ENCODE measurements around the gene LYPD4. TPM values are rescaled to one million over a fixed set of nuclear protein-coding genes. Genes with fewer than 3 reads are reported as not detected.

LYPD4 gene
- polyA plus RNA-seq, 4 donors, result not detected

DNA sequence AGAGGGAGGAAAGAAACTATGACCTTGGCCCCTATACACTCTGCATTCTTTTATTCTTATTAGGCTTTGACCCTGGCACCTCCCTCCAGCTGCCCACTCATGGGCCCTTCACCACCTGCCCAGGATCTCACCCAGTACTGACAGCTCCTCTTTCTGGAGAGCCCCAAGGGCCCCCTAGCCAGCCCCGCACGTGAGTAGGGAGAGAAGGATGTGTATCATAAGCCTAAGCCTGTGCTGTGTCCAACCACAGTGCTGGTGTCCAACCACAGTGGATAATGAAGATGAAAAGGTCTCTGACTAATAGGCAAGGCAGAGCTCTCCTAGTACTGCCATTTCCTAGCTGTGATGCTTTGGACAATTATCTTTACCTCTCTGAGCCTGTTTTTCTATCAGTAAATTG lies 4.6 kb upstream of the LYPD4 start:
- Histone ChIP-seq H3K27ac (ENCODE audit: low read depth in 1 of 3, low read length in 2 of 3) (no peak overlapping the region), H3K4me1 (ENCODE audit: control insufficient read depth in 3 of 3, insufficient read depth in 2 of 3, low read depth in 1 of 3, low read length in 2 of 3) (no peaks in the 10 kb centered on the region), H3K4me3 (ENCODE audit: low read depth in 1 of 3, low read length in 3 of 3) (no peak overlapping the region), H3K36me3 (ENCODE audit: control insufficient read depth in 3 of 3, insufficient read depth in 2 of 3, low read depth in 1 of 3, low read length in 3 of 3) (no peaks in the 10 kb centered on the region), H3K9me3 (ENCODE audit: control insufficient read depth in 2 of 2, insufficient read depth in 1 of 2, low read depth in 1 of 2, low read length in 1 of 2) (peaks cover 0 to 2% of the 10 kb centered on the region in 2 donors), H3K27me3 (ENCODE audit: control insufficient read depth in 3 of 3, insufficient read depth in 3 of 3, low read length in 3 of 3) (peaks cover 0 to 12% (median 0%) of the 10 kb centered on the region in 3 donors)
- FAIRE-seq (no peak), DNase-seq (no peak)
- 71 to 82% (median 75%) methylated on average over 2 of the region's 2 CpGs for WGBS, 3 donors

DNA sequence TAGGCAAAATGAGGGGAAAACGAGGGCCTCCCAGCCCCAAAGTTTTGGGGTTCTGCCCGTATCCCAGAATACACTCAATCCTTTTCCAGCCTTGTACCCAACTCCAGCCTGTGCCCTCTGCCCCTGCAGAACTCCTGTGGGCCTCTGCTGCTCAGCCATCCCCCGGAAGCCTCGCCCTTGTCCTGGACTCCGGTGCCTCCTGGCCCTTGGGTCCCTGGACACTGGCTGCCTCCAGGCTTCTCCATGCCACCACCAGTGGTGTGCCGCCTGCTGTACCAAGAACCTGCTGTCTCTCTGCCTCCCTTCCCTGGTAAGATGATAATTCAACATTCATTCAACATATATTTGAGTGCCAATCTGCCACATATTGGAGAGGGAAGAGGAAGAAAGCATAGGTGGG lies 4.2 kb upstream of the LYPD4 start:
- no peak for FAIRE-seq
- no peak overlapping the region for H3K4me3 ChIP-seq (ENCODE audit: low read depth in 1 of 3, low read length in 3 of 3)
- H3K27ac ChIP-seq (ENCODE audit: low read depth in 1 of 3, low read length in 2 of 3), result no peak overlapping the region
- DNase-seq, result no peak
- no peaks in the 10 kb centered on the region for H3K36me3 ChIP-seq (ENCODE audit: control insufficient read depth in 3 of 3, insufficient read depth in 2 of 3, low read depth in 1 of 3, low read length in 3 of 3)
- 72 to 87% (median 85%) methylated on average over 6 of the region's 6 CpGs for WGBS, 3 donors
- H3K27me3 ChIP-seq (ENCODE audit: control insufficient read depth in 3 of 3, insufficient read depth in 3 of 3, low read length in 3 of 3), result peaks cover 0 to 8% (median 0%) of the 10 kb centered on the region in 3 donors
- no peaks in the 10 kb centered on the region for H3K4me1 ChIP-seq (ENCODE audit: control insufficient read depth in 3 of 3, insufficient read depth in 2 of 3, low read depth in 1 of 3, low read length in 2 of 3)
- H3K9me3 ChIP-seq (ENCODE audit: control insufficient read depth in 2 of 2, insufficient read depth in 1 of 2, low read depth in 1 of 2, low read length in 1 of 2), result peaks cover 0 to 2% of the 10 kb centered on the region in 2 donors

DNA sequence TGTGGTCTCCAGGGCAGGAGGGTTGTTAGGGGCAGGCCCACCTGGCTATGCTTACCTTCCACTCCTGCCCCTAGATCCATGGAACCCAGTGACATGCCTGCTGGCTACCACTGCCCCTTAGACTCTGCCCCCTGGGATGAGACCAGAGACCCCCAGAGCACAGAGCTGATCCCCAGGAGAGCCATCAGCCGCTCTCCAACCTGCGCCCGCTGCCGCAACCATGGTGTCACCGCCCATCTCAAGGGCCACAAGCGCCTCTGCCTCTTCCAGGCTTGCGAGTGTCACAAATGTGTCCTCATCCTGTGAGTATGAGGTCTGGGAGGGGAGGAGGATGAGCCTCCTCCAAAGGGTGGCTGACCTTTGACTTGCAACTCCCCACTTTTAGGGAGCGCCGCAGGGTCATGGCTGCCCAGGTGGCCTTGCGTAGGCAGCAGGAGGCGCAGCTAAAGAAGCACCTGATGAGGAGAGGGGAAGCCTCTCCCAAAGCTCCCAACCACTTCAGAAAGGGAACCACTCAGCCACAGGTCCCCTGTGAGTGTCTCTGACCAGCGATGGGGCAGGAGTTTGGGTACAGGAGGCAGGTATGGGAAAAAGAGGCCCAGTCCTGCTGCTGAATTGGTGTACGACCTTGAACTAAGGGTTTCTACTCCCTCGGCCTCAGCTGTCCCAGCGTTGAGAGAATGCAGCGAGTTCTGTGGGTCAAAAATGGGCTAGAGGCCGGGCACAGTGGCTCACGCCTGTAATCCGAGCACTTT lies 3.0 kb upstream of the LYPD4 start:
- H3K4me3 ChIP-seq (ENCODE audit: low read depth in 1 of 3, low read length in 3 of 3), result no peak overlapping the region
- H3K36me3 ChIP-seq (ENCODE audit: control insufficient read depth in 3 of 3, insufficient read depth in 2 of 3, low read depth in 1 of 3, low read length in 3 of 3), result no peaks in the 10 kb centered on the region
- no peak for DNase-seq
- peaks cover 0 to 2% of the 10 kb centered on the region in 2 donors for H3K9me3 ChIP-seq (ENCODE audit: control insufficient read depth in 2 of 2, insufficient read depth in 1 of 2, low read depth in 1 of 2, low read length in 1 of 2)
- whole genome bisulfite sequencing, 3 donors, result 88 to 90% (median 90%) methylated on average over 19 of the region's 19 CpGs
- no peak overlapping the region for H3K27ac ChIP-seq (ENCODE audit: low read depth in 1 of 3, low read length in 2 of 3)
- H3K4me1 ChIP-seq (ENCODE audit: control insufficient read depth in 3 of 3, insufficient read depth in 2 of 3, low read depth in 1 of 3, low read length in 2 of 3), result no peaks in the 10 kb centered on the region
- peaks cover 0 to 8% (median 0%) of the 10 kb centered on the region in 3 donors for H3K27me3 ChIP-seq (ENCODE audit: control insufficient read depth in 3 of 3, insufficient read depth in 3 of 3, low read length in 3 of 3)
- no peak for FAIRE-seq

DNA sequence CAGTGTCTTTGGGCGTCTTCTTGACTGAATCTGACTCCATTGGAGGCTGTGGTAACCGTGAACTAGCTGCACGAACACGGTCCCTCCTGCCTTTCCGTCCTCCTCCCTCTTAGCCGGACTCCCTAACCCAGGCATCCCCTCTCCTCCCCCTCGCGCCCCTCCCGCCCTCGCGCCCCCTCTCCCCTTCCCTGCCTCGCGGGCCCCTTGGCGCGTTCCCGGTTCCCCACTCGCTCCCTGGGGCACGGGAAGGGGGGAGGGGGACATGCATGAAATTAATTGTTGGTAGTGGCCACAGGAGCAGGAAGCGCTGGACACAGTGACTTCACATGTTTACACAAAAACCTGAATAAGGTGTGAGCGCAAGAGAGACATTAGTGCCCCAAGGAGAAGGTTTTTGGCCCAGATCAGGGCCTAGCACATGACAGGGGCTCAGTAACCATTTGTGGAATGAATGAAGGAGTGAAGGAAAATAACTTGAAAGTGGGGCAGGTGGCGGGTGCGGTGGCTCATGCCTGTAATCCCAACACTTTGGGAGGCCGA lies 638 bp upstream of the LYPD4 start:
- 87 to 95% (median 92%) methylated on average over 22 to 23 of the region's 23 CpGs for WGBS, 3 donors
- H3K36me3 ChIP-seq (ENCODE audit: control insufficient read depth in 3 of 3, insufficient read depth in 2 of 3, low read depth in 1 of 3, low read length in 3 of 3), result no peaks in the 10 kb centered on the region
- no peaks in the 10 kb centered on the region for H3K4me1 ChIP-seq (ENCODE audit: control insufficient read depth in 3 of 3, insufficient read depth in 2 of 3, low read depth in 1 of 3, low read length in 2 of 3)
- no peak for FAIRE-seq
- no peak overlapping the region for H3K27ac ChIP-seq (ENCODE audit: low read depth in 1 of 3, low read length in 2 of 3)
- H3K4me3 ChIP-seq (ENCODE audit: low read depth in 1 of 3, low read length in 3 of 3), result no peak overlapping the region
- no peak for DNase-seq
- peaks cover 0 to 4% (median 0%) of the 10 kb centered on the region in 3 donors for H3K27me3 ChIP-seq (ENCODE audit: control insufficient read depth in 3 of 3, insufficient read depth in 3 of 3, low read length in 3 of 3)
- peaks cover 0 to 2% of the 10 kb centered on the region in 2 donors for H3K9me3 ChIP-seq (ENCODE audit: control insufficient read depth in 2 of 2, insufficient read depth in 1 of 2, low read depth in 1 of 2, low read length in 1 of 2)

DNA sequence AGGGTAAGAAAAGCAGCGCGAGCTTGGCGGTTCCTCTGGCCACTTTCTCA lies 343 bp upstream of the LYPD4 start, which contains the start of gene DMRTC2:
Gene DMRTC2, plus strand, starts transcription at position 42 of the 50 bp plus-strand sequence. CDS start 2,387 bp downstream, outside the sequence.
- Histone ChIP-seq H3K4me1 (ENCODE audit: control insufficient read depth in 3 of 3, insufficient read depth in 2 of 3, low read depth in 1 of 3, low read length in 2 of 3) (no peaks in the 10 kb centered on the region), H3K27ac (ENCODE audit: low read depth in 1 of 3, low read length in 2 of 3) (no peak within 1 kb of the TSS), H3K4me3 (ENCODE audit: low read depth in 1 of 3, low read length in 3 of 3) (no peak within 1 kb of the TSS), H3K27me3 (ENCODE audit: control insufficient read depth in 3 of 3, insufficient read depth in 3 of 3, low read length in 3 of 3) (peaks cover 0 to 4% (median 0%) of the 10 kb centered on the region in 3 donors), H3K9me3 (ENCODE audit: control insufficient read depth in 2 of 2, insufficient read depth in 1 of 2, low read depth in 1 of 2, low read length in 1 of 2) (peaks cover 0 to 2% of the 10 kb centered on the region in 2 donors), H3K36me3 (ENCODE audit: control insufficient read depth in 3 of 3, insufficient read depth in 2 of 3, low read depth in 1 of 3, low read length in 3 of 3) (no peaks in the 10 kb centered on the region)
- 94 to 100% (median 96%) methylated on average over 3 of the region's 3 CpGs for WGBS, 3 donors
- no peak for DNase-seq
- FAIRE-seq, result no peak

DNA sequence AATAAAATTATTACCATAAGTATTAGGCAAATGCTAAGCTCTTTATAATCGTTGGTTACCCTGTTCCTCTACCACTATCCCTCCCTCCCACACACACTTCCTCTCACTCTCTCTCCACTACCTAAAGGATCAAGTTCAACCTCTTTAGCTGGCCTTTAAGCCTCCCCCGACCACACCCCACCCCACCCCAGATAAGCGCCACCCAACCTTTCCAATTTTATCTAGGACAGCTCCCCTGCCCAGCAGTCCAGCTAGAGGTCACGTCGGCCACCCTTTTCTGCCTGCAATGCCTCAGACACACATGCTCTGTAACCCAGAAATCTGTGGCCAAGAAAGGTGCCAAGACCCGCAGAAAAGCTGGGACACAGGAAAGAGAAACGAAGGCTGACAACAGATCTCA lies 1.1 kb downstream of the LYPD4 start:
- WGBS, 3 donors, result 13 to 48% (median 21%) methylated on average over 7 of the region's 7 CpGs

DNA sequence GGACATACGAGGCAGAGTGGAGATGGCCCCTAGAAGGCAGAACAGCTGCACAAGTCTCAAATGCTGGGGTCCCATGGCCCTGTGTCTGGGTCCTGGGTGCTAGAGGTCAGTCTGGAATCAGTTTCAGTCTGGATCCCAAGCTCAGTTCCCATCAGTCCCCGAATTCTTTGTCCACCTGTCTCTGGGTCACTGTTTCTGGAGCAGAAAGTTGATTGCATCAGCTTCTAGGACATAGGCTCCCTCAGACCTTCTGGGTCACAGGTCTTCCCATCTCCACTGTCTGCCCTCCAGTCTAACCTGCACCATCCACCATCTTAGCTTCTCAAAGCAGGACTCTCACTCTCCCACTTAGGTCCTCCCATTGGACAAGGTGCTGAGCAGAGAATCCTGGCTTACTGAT lies 5.3 kb downstream of the LYPD4 start:
- Histone ChIP-seq H3K9me3 (ENCODE audit: control insufficient read depth in 2 of 2, insufficient read depth in 1 of 2, low read depth in 1 of 2, low read length in 1 of 2) (no peaks in the 10 kb centered on the region), H3K36me3 (ENCODE audit: control insufficient read depth in 3 of 3, insufficient read depth in 2 of 3, low read depth in 1 of 3, low read length in 3 of 3) (no peaks in the 10 kb centered on the region), H3K4me1 (ENCODE audit: control insufficient read depth in 3 of 3, insufficient read depth in 2 of 3, low read depth in 1 of 3, low read length in 2 of 3) (no peaks in the 10 kb centered on the region), H3K27ac (ENCODE audit: low read depth in 1 of 3, low read length in 2 of 3) (no peak overlapping the region), H3K27me3 (ENCODE audit: control insufficient read depth in 3 of 3, insufficient read depth in 3 of 3, low read length in 3 of 3) (peaks cover 0 to 14% (median 10%) of the 10 kb centered on the region in 3 donors), H3K4me3 (ENCODE audit: low read depth in 1 of 3, low read length in 3 of 3) (no peak overlapping the region)
- WGBS, 3 donors, result 51 to 64% (median 62%) methylated on average over 2 of the region's 2 CpGs
- DNase-seq (no peak), FAIRE-seq (no peak)

More for the DNA sequence above, 1.1 kb downstream of the LYPD4 start:
- H3K27ac ChIP-seq (ENCODE audit: low read depth in 1 of 3, low read length in 2 of 3), result no peak overlapping the region
- no peaks in the 10 kb centered on the region for H3K36me3 ChIP-seq (ENCODE audit: control insufficient read depth in 3 of 3, insufficient read depth in 2 of 3, low read depth in 1 of 3, low read length in 3 of 3)
- H3K9me3 ChIP-seq (ENCODE audit: control insufficient read depth in 2 of 2, insufficient read depth in 1 of 2, low read depth in 1 of 2, low read length in 1 of 2), result peaks cover 0 to 2% of the 10 kb centered on the region in 2 donors
- DNase-seq (peak in 1 of 2 donors; percentile 16), FAIRE-seq (no peak)
- H3K4me1 ChIP-seq (ENCODE audit: control insufficient read depth in 3 of 3, insufficient read depth in 2 of 3, low read depth in 1 of 3, low read length in 2 of 3), result no peaks in the 10 kb centered on the region
- peaks cover 0 to 11% (median under 1%) of the 10 kb centered on the region in 3 donors for H3K27me3 ChIP-seq (ENCODE audit: control insufficient read depth in 3 of 3, insufficient read depth in 3 of 3, low read length in 3 of 3)
- no peak overlapping the region for H3K4me3 ChIP-seq (ENCODE audit: low read depth in 1 of 3, low read length in 3 of 3)

DNA sequence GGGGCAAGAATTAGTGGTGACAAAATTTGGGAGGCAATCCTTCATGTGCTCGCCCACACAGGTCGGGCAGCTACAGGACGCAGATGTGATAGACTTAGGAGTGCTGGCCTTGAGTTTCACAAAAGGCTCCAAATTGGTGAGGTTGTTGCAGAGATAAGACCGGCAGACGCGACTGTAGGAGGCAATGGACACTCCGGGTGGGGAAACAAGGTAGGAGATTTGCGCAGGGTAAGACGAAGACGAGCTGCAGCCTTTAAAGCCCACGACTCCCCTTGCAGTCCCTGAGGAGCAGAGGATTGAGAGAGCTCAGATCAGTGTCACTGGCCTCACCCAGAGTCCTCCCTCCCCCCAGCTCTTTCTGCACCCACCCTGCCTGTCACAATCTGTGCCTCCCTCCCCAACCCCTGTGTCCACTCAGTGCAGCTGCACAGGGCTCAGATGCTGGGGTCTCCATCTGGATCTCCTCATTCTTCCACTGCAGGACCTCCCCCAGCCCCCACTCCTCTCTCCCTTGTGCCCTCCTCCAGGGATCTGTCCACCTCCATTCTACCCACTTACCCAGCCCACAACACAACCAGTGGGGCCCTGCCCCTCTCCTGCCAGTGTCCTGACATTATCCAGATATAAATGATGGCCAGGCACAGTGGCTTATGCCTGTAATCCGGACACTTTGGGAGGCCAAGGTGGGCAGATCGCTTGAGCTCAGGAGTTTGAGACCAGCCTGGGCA lies 6.3 kb downstream of the LYPD4 start:
- Histone ChIP-seq H3K36me3 (ENCODE audit: control insufficient read depth in 3 of 3, insufficient read depth in 2 of 3, low read depth in 1 of 3, low read length in 3 of 3) (no peaks in the 10 kb centered on the region), H3K4me1 (ENCODE audit: control insufficient read depth in 3 of 3, insufficient read depth in 2 of 3, low read depth in 1 of 3, low read length in 2 of 3) (no peaks in the 10 kb centered on the region), H3K27ac (ENCODE audit: low read depth in 1 of 3, low read length in 2 of 3) (no peak overlapping the region), H3K9me3 (ENCODE audit: control insufficient read depth in 2 of 2, insufficient read depth in 1 of 2, low read depth in 1 of 2, low read length in 1 of 2) (no peaks in the 10 kb centered on the region), H3K27me3 (ENCODE audit: control insufficient read depth in 3 of 3, insufficient read depth in 3 of 3, low read length in 3 of 3) (peaks cover 0 to 14% (median 10%) of the 10 kb centered on the region in 3 donors), H3K4me3 (ENCODE audit: low read depth in 1 of 3, low read length in 3 of 3) (no peak overlapping the region)
- no peak for FAIRE-seq
- no peak for DNase-seq
- WGBS, 3 donors, result 44 to 64% (median 62%) methylated on average over 12 to 13 of the region's 13 CpGs
